Heart left ventricle (tissue), 13 donors: ENCODE measurements around the gene GNMT.

Experiments
- POLR2A ChIP-seq, 2 donors: fragments of 450-650 bp; IDR thresholded peaks; one replicate each; pipeline ENCODE4 v1.6.1; 2017; ENCODE audit warnings: antibody characterized with exemption in 2 of 2, mild to moderate bottlenecking in 2 of 2, moderate library complexity in 2 of 2
- TF ChIP-seq, protein P1 (sequence below), 12 donors: fragments of 200-600 bp; sonication (generic) in 4 of 12; IDR thresholded peaks; one replicate each; pipeline versions ENCODE4 v1.5.0 to v1.8.0; 2018 to 2022; ENCODE audit warnings: antibody characterized with exemption in 12 of 12, mild to moderate bottlenecking in 5 of 12
- donor health status: ischemic (EF 13 %, LVEDD 7.1; RV severe dilation, severe dysfunction).
- donor health status: DM: no; HTN: yes; CAD: no.
- donor health status: DM: no; HTN: no; CAD: no.
- donor health status: ischemic (EF 25% LVEDD 6.9; RV normal size, moderate dysfunction).
- donor health status: ischemic (EF 25% LVEDD 5.7; RV mildly dilated, moderate dysfunction).
- donor health status: ischemic (EF 35%, LVEDD 5.7; RV mildly dilated, moderate dysfunction).
- donor health status: nonischemic (EF 11% LVEDD 7.7; RV severe dilation, severe dysfunction).
- donor health status: DM: yes; HTN: yes; CAD: no.
- donor health status: PGD.
- donor health status: ischemic (EF 29% LVEDD 5.4; RV normal size, mild dysfunction).
- donor health status: nonischemic (EF 23%, LVEDD 6.1; RV moderate dilation, normal function).

DNA sequence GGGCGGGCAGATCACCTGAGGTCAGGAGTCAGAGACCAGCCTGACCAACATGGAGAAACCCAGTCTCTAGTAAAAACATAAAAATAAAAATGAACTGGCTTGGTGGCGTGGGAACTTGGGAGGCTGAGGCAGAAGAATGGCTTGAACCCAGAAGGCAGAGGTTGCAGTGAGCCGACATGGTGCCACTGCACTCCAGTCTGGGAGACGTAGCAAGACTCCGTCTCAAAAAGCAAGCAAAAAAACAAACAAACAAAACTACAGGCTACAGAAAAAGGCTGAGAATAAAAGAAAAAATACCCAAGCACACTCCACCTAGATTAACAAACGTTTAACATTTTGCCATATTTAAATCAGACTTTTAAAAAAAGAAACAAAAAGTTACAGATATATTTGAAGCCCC, 38.8 kb upstream of the GNMT start:
- TF ChIP-seq, protein P1, sequence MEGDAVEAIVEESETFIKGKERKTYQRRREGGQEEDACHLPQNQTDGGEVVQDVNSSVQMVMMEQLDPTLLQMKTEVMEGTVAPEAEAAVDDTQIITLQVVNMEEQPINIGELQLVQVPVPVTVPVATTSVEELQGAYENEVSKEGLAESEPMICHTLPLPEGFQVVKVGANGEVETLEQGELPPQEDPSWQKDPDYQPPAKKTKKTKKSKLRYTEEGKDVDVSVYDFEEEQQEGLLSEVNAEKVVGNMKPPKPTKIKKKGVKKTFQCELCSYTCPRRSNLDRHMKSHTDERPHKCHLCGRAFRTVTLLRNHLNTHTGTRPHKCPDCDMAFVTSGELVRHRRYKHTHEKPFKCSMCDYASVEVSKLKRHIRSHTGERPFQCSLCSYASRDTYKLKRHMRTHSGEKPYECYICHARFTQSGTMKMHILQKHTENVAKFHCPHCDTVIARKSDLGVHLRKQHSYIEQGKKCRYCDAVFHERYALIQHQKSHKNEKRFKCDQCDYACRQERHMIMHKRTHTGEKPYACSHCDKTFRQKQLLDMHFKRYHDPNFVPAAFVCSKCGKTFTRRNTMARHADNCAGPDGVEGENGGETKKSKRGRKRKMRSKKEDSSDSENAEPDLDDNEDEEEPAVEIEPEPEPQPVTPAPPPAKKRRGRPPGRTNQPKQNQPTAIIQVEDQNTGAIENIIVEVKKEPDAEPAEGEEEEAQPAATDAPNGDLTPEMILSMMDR (IDR thresholded peaks at IDR 0.05) = no peak
- TF ChIP-seq POLR2A (IDR thresholded peaks at IDR 0.05) = no peak
